ENCODE measurements around the gene ATP2B3. TPM values are rescaled to one million over a fixed set of nuclear protein-coding genes. Genes with fewer than 3 reads are reported as not detected.

The ATP2B3 gene
- total and polyA plus RNA-seq, 2 of the 4 experiments (the other 2 are of a cell fraction): under 0.01 to 0.03 TPM

GRCh38 chrX:153628665-153629064, 111.2 kb downstream of the ATP2B3 start:
- dilution Hi-C loops (cut with HindIII; ENCODE audit: low sequenced_read_pairs, unreplicated experiment) (no loop called here), in situ Hi-C loops (cut with MboI; ENCODE audit: low sequenced_read_pairs) (no loop called here), intact Hi-C loops (cut with micrococcal nuclease) (loop anchor here (1.0 kb wide), 1 partner anchor 15 kb away; no protein-coding TSS in a partner anchor)
- Histone ChIP-seq H2AK9ac (replicated peaks; ENCODE audit: low read depth, low read length, poor library complexity) (no peak overlapping the region), H4K91ac (ENCODE audit: insufficient read depth, low read depth, low read length) (no peak overlapping the region), H3K27me3 (ENCODE audit: control insufficient read depth, insufficient read depth, low read length) (peaks cover 24% of the 10 kb centered on the region), H4K20me1 (ENCODE audit: insufficient read depth, low read length) (no peaks in the 10 kb centered on the region), H2AK5ac (ENCODE audit: low read depth, low read length) (no peak overlapping the region), H2BK120ac (ENCODE audit: low read depth, low read length) (no peak overlapping the region), H3K4me2 (ENCODE audit: low read depth, low read length) (no peak overlapping the region), H3K4me3 (ENCODE audit: insufficient read depth, low read depth, low read length) (no peak overlapping the region), H3K23ac (ENCODE audit: low read depth, low read length) (no peak overlapping the region), H3K9me1 (ENCODE audit: insufficient read depth, low read length) (no peaks in the 10 kb centered on the region), H3K79me1 (ENCODE audit: low read depth in 1 of 2, low read length in 2 of 2) (no peaks in the 10 kb centered on the region), H4K5ac (ENCODE audit: low read depth, low read length) (no peak overlapping the region), H3K18ac (ENCODE audit: low read depth, low read length) (no peak overlapping the region), H3K9me3 (ENCODE audit: control insufficient read depth, insufficient read depth, low read length) (peaks cover 8% of the 10 kb centered on the region), H2BK20ac (ENCODE audit: low read depth, low read length) (no peak overlapping the region), H3K9ac (ENCODE audit: low read depth, low read length) (no peak overlapping the region), H3K27ac (ENCODE audit: insufficient read depth, low read length) (no peak overlapping the region), H3K14ac (replicated peaks; ENCODE audit: low read depth, low read length) (no peak overlapping the region), H4K8ac (ENCODE audit: low read depth in 2 of 2, low read length in 2 of 2) (no peak overlapping the region), H3K36me3 (ENCODE audit: control insufficient read depth, insufficient read depth, low read length) (no peaks in the 10 kb centered on the region), H2BK5ac (ENCODE audit: low read depth, low read length, poor library complexity, severe bottlenecking) (no peak overlapping the region), H2AFZ (replicated peaks; ENCODE audit: low read length, poor library complexity) (no peak overlapping the region), H3K56ac (ENCODE audit: extremely low read depth, insufficient read depth, low read length) (no peak overlapping the region), H2BK15ac (ENCODE audit: low read depth, low read length) (no peak overlapping the region), H3K4ac (ENCODE audit: low read depth, low read length) (no peak overlapping the region), H3K4me1 (ENCODE audit: control insufficient read depth, insufficient read depth, low read length) (no peaks in the 10 kb centered on the region)
- ChIA-PET CTCF (no interaction called here), POLR2A (ENCODE audit: unreplicated experiment) (no interaction called here)
- DNase-seq (no peak), ATAC-seq (ENCODE audit: low read depth) (no peak)
- 82% methylated on average over 8 of the region's 12 CpGs; no CpG with 5 or more reads in 1 of the 2 experiments for WGBS, 2 experiments (ENCODE audit: extremely low coverage in 2 of 2, insufficient read length in 1 of 2)
- no peak for TF ChIP-seq CTCF (conservative IDR thresholded peaks at IDR 0.05; ENCODE audit: low read depth, low read length)
- TF ChIP-seq MAFK (IDR thresholded peaks at IDR 0.05; ENCODE audit: low read depth, low read length): no peak
- no peak for TF ChIP-seq CHD1 (IDR thresholded peaks at IDR 0.05; ENCODE audit: low read depth, low read length)
- TF ChIP-seq NFE2L2 (IDR thresholded peaks at IDR 0.05; ENCODE audit: low read depth, low read length): no peak
- TF ChIP-seq CEBPB (IDR thresholded peaks at IDR 0.05; ENCODE audit: low read depth, low read length): no peak
- TF ChIP-seq FOS (IDR thresholded peaks at IDR 0.05; ENCODE audit: low read depth, low read length): no peak
- no TSS peak for BruUV-seq (replicated peaks)
